Liver (tissue), 9 donors: ENCODE results near the gene ALDH16A1. TPM values are rescaled to one million over a fixed set of nuclear protein-coding genes. Genes with fewer than 3 reads are reported as not detected.
A peak's percentile ranks its signal among the peaks of the same experiment; 100 is the strongest.

ENCODE experiments used
- DNase-seq: peaks from one replicate; pipeline ENCODE4 v3.0.0-alpha.2; 2017; ENCODE audit warnings: low spot score
- H3K27ac ChIP-seq, 2 donors: one replicate each; pipeline ENCODE4 v1.7.0; 2013; ENCODE audit warnings: inconsistent platforms in 2 of 2, low read length in 2 of 2, control low read depth in 1 of 2, low read depth in 1 of 2, mild to moderate bottlenecking in 1 of 2
- H3K27me3 ChIP-seq, 4 donors: one replicate each; pipeline versions ENCODE4 v1.6.1 to v1.7.0; 2013; ENCODE audit warnings: low read length in 3 of 4, inconsistent platforms in 1 of 4, mild to moderate bottlenecking in 1 of 4, moderate library complexity in 1 of 4; ENCODE audit not compliant: control insufficient read depth in 4 of 4, insufficient read depth in 4 of 4
- H3K36me3 ChIP-seq, 4 donors: one replicate each; pipeline versions ENCODE4 v1.6.1 to v1.7.0; 2013; ENCODE audit warnings: low read length in 3 of 4, mild to moderate bottlenecking in 3 of 4, low read depth in 1 of 4, moderate library complexity in 1 of 4; ENCODE audit not compliant: control insufficient read depth in 4 of 4, insufficient read depth in 3 of 4
- H3K4me1 ChIP-seq, 4 donors: one replicate each; pipeline versions ENCODE4 v1.6.1 to v1.7.0; 2013; ENCODE audit warnings: low read length in 3 of 4, mild to moderate bottlenecking in 3 of 4, moderate library complexity in 1 of 4; ENCODE audit not compliant: control insufficient read depth in 4 of 4, insufficient read depth in 4 of 4
- H3K4me3 ChIP-seq, 3 donors: one replicate each; pipeline versions ENCODE4 v1.6.1 to v1.7.0; 2013; ENCODE audit warnings: low read length in 3 of 3, control low read depth in 1 of 3, low read depth in 1 of 3, mild to moderate bottlenecking in 1 of 3
- H3K9ac ChIP-seq, 2 donors: one replicate each; pipeline ENCODE4 v1.7.0; 2013; ENCODE audit warnings: low read length in 2 of 2, mild to moderate bottlenecking in 2 of 2, moderate library complexity in 2 of 2, control low read depth in 1 of 2, low read depth in 1 of 2
- H3K9me3 ChIP-seq, 4 donors: one replicate each; pipeline versions ENCODE4 v1.6.1 to v1.7.0; 2013; ENCODE audit warnings: low read length in 3 of 4; ENCODE audit not compliant: control insufficient read depth in 4 of 4
- CTCF ChIP-seq: fragments of 150-350 bp; IDR thresholded peaks from 2 replicates; pipeline ENCODE4 v1.5.1; 2017; ENCODE audit warnings: improper control_type of control experiment, low read depth, low read length; ENCODE audit not compliant: missing input control
- EGR1 ChIP-seq, 2 donors: IDR thresholded peaks; 2 replicates each; pipeline ENCODE4 v1.6.1; 2016 to 2018; ENCODE audit warnings: antibody characterized with exemption in 2 of 2, low read depth in 2 of 2
- FOXA1 ChIP-seq: IDR thresholded peaks from 2 replicates; pipeline ENCODE4 v1.6.1; 2016; ENCODE audit warnings: antibody characterized with exemption
- FOXA2 ChIP-seq: IDR thresholded peaks from 2 replicates; pipeline ENCODE4 v1.6.1; 2016; ENCODE audit warnings: antibody characterized with exemption
- GABPA ChIP-seq, 2 donors: IDR thresholded peaks in 1 of 2; conservative IDR thresholded peaks in 1 of 2; 2 replicates each; pipeline ENCODE4 v1.6.1; 2016; ENCODE audit warnings: antibody characterized with exemption in 2 of 2, mild to moderate bottlenecking in 1 of 2, moderate library complexity in 1 of 2
- HNF4G ChIP-seq: IDR thresholded peaks from 2 replicates; pipeline ENCODE4 v1.6.1; 2016; ENCODE audit warnings: antibody characterized with exemption
- RAD21 ChIP-seq, 2 donors: IDR thresholded peaks; 2 replicates each; pipeline ENCODE4 v1.6.1; 2016; ENCODE audit warnings: antibody characterized with exemption in 2 of 2, mild to moderate bottlenecking in 2 of 2
- REST ChIP-seq: IDR thresholded peaks from 2 replicates; pipeline ENCODE4 v1.6.1; 2016; ENCODE audit warnings: antibody characterized with exemption, mild to moderate bottlenecking
- RXRA ChIP-seq, 2 donors: IDR thresholded peaks; 2 replicates each; pipeline ENCODE4 v1.6.1; 2017 to 2018; ENCODE audit warnings: antibody characterized with exemption in 2 of 2, mild to moderate bottlenecking in 1 of 2
- YY1 ChIP-seq: IDR thresholded peaks from 2 replicates; pipeline ENCODE4 v1.6.1; 2016; ENCODE audit warnings: antibody characterized with exemption, mild to moderate bottlenecking
- WGBS: extraction: QIAGEN DNeasy Blood & Tissue Kit; methylation state at CpG from one replicate; pipeline ENCODE4 v1.1.7; 2013; 5-methylcytosine and 5-hydroxymethylcytosine counted together
- polyA plus RNA-seq, 2 donors: library from polyadenylated mRNA; stranded (reverse) in 1 of 2; unstranded in 1 of 2; fragments of 200-250 nt in 1 of 2; fragments of >200 nt in 1 of 2; fragmentation: Nextera tagmentation in 1 of 2; extraction: Ambion mirVana in 1 of 2; gene quantifications; one replicate each; pipeline versions ENCODE4 v1.2.1 to v1.2.3, GENCODE V29; 2013 to 2015
- total RNA-seq, 2 donors: library from RNA; depleted of rRNA; stranded (reverse); fragments of >200 nt; gene quantifications; one replicate each; pipeline ENCODE4 v1.2.3, GENCODE V29; 2014
- donor health status: healthy.
- donor health status: healthy.
- donor health status: healthy.
- donor health status: healthy.
- donor health status: healthy.

Gene ALDH16A1
- total and polyA plus RNA-seq, 4 donors: 5.2 to 35.8 (median 21.5) TPM

GRCh38 chr19:49474542-49474924, 21.5 kb downstream of the ALDH16A1 start:
- Histone ChIP-seq H3K9ac (peak overlapping the region in 1 of 2 donors; percentile 83), H3K27me3 (no peaks in the 10 kb centered on the region), H3K4me3 (peak overlapping the region; percentile 62 to 85 (median 78)), H3K27ac (peak overlapping the region; percentile 72 to 79), H3K9me3 (no peaks in the 10 kb centered on the region), H3K4me1 (peaks cover 0 to 11% (median 6%) of the 10 kb centered on the region in 4 donors), H3K36me3 (no peaks in the 10 kb centered on the region)
- no peak for DNase-seq
- WGBS: 16% methylated on average over 11 of the region's 11 CpGs
- TF ChIP-seq REST (no peak), YY1 (no peak), EGR1 (IDR thresholded peaks at IDR 0.05; ENCODE audit: low read depth in 2 of 2) (no peak), FOXA1 (no peak), RXRA (IDR thresholded peaks at IDR 0.05) (no peak), HNF4G (no peak), FOXA2 (no peak)

GRCh38 chr19:49475191-49475917, 22.3 kb downstream of the ALDH16A1 start:
- no peak for DNase-seq
- peak overlapping the region in 1 of 2 donors; percentile 79 for H3K27ac ChIP-seq
- TF ChIP-seq FOXA2 (no peak), GABPA (IDR thresholded peaks at IDR 0.05 in 1 of 2, conservative IDR thresholded peaks at IDR 0.05 in 1 of 2) (no peak), EGR1 (IDR thresholded peaks at IDR 0.05; ENCODE audit: low read depth in 2 of 2) (no peak), RAD21 (IDR thresholded peaks at IDR 0.05) (no peak)
- no peaks in the 10 kb centered on the region for H3K36me3 ChIP-seq
- H3K4me3 ChIP-seq: no peak overlapping the region
- no peaks in the 10 kb centered on the region for H3K9me3 ChIP-seq
- 77% methylated on average over 15 of the region's 15 CpGs for WGBS
- no peak overlapping the region for H3K9ac ChIP-seq
- H3K4me1 ChIP-seq: peaks cover 0 to 11% (median 6%) of the 10 kb centered on the region in 4 donors
- H3K27me3 ChIP-seq: no peaks in the 10 kb centered on the region

- Histone ChIP-seq H3K9me3 (no peaks in the 10 kb centered on the region), H3K27ac (no peak overlapping the region), H3K4me3 (no peak overlapping the region), H3K9ac (no peak overlapping the region), H3K27me3 (no peaks in the 10 kb centered on the region), H3K36me3 (no peaks in the 10 kb centered on the region), H3K4me1 (peaks cover 0 to 11% (median 6%) of the 10 kb centered on the region in 4 donors)
- DNase-seq: no peak
- WGBS: 70% methylated on average over 27 of the region's 27 CpGs
- TF ChIP-seq CTCF (peak; percentile 19), REST (no peak)
These were observed 23.2 kb downstream of the ALDH16A1 start for GRCh38 chr19:49475995-49476880.
